Activated naive CD8-positive, alpha-beta T cell treated with anti-CD3 and anti-CD28 coated beads, Interleukin-2, amount 10 ng/mL, durations not matched to agents 7 days and 5 days (primary cell): Measurements from ENCODE around the gene ASZ1. TPM values are rescaled to one million over a fixed set of nuclear protein-coding genes. Genes with fewer than 3 reads are reported as not detected.

Experiments used
- ATAC-seq: fragments of 150-1000 bp; cut with Tn5 transposase; one replicate; pipeline ENCODE4 v1.10.0; 2021; ENCODE audit warnings: low read depth, moderate library complexity
- POLR2A ChIA-PET: fragments of 350-600 bp; sonication (Branson Sonifier 250); formaldehyde crosslinking; loops from one replicate; lab custom pipeline; 2021; ENCODE audit warnings: antibody characterized with exemption; lab: Charles Lee
- DNase-seq: peaks from one replicate; pipeline ENCODE4 v3.0.0; 2021
- H3K27ac Mint-ChIP-seq: one replicate; pipeline ENCODE4 v1.8.0; 2022; ENCODE audit warnings: mild to moderate bottlenecking, mixed read lengths
- H3K27me3 Mint-ChIP-seq: one replicate; pipeline ENCODE4 v1.8.0; 2022; ENCODE audit warnings: mild to moderate bottlenecking, moderate library complexity, mixed read lengths
- H3K36me3 Mint-ChIP-seq: one replicate; pipeline ENCODE4 v1.8.0; 2021; ENCODE audit warnings: mild to moderate bottlenecking, mixed read lengths
- H3K4me1 Mint-ChIP-seq: one replicate; pipeline ENCODE4 v1.8.0; 2021; ENCODE audit warnings: mixed read lengths
- H3K4me3 Mint-ChIP-seq: one replicate; pipeline ENCODE4 v1.8.0; 2022; ENCODE audit warnings: mild to moderate bottlenecking, moderate library complexity, mixed read lengths
- H3K9me3 Mint-ChIP-seq: one replicate; pipeline ENCODE4 v1.8.0; 2021; ENCODE audit warnings: mixed read lengths
- total RNA-seq, 2 experiments: library from RNA; stranded (reverse); gene quantifications; one replicate each; pipeline ENCODE4 v1.2.3, GENCODE V29; 2021

The ASZ1 gene
- total RNA-seq, 2 experiments from 2014 or later = not detected

DNA sequence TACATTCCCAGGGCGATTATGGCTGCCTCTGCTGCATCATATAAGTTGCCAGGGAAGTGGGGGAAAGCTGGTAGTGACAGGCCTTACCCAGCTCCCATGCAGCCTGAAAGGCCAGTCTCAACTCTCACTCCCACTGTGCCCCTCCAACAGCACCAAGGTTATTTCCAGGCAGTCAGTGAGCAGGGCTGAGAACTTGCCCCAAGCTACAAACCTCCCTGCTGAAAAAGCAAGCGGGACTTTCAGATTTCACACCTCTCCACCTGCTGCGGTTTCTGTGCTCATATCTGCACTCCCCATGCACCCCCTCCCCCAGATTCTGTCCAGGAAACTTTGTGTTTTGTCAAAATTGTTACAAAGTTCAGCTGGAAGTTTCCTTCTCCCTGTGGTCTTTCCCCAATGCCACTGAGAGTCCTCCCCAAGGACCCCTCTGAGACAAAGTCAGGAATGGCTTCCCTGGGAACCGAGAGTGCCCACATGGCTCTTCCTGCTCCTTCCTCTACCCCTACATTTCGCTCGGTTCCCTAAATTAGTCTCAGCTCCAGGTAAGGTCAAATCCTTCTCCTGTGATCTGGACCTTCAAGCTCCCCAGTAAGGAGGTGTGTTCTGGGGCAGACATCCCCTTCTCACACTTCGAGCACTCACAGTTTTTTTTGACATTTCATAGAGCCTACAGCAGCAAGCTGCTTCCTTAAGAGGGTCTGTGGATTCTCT, 79.2 kb downstream of the ASZ1 start:
- Mint-ChIP-seq H3K4me3 (no peak overlapping the region), H3K27ac (no peak overlapping the region), H3K9me3 (no peaks in the 10 kb centered on the region), H3K27me3 (no peaks in the 10 kb centered on the region), H3K4me1 (no peaks in the 10 kb centered on the region), H3K36me3 (no peaks in the 10 kb centered on the region)
- DNase-seq (no peak), ATAC-seq (no peak)
- POLR2A ChIA-PET = no interaction called here

DNA sequence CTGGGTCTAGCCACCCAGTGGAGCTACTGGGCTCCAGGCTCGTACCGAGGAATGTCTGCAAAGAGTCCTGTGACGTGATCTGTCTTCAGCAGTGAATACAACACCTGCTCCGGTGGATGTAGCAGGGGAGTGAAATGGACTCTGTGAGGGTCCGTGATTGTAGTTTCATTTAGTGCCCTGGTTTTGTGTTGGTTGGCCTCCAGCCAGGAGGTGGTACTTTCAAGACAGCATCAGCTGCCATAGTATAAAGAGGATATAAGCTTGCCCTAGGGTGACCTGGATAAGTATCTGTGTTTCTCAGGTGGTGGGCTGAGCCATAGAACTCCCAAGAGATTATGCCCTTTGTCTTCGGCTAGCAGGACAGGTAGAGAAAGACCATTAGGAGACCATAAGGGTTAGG, 79.8 kb downstream of the ASZ1 start:
- DNase-seq (no peak), ATAC-seq (no peak)
- Mint-ChIP-seq H3K36me3 (no peaks in the 10 kb centered on the region), H3K27ac (no peak overlapping the region), H3K9me3 (no peaks in the 10 kb centered on the region), H3K27me3 (no peaks in the 10 kb centered on the region), H3K4me1 (no peaks in the 10 kb centered on the region), H3K4me3 (no peak overlapping the region)
- POLR2A ChIA-PET = no interaction called here

DNA sequence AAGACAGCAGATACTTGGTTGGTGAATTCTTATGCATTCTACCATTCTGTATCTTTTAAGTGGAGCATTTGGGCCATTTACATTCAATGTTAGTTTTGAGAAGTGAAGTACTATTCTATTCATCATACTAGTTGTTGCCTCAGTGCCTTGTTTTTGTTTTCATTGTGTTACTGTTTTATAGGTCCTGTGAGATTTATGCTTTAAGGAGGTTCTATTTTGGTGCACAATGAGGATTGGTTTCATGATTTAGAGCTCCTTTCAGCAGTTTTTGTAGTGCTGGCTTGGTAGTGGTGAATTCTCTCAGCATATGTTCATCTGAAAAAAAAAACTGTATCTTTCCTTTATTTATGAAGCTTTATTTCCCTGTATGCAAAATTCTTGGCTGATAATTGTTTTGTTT, 81.1 kb downstream of the ASZ1 start:
- Mint-ChIP-seq H3K27me3 (no peaks in the 10 kb centered on the region), H3K27ac (no peak overlapping the region), H3K36me3 (no peaks in the 10 kb centered on the region), H3K4me1 (no peaks in the 10 kb centered on the region), H3K4me3 (no peak overlapping the region), H3K9me3 (no peaks in the 10 kb centered on the region)
- DNase-seq (no peak), ATAC-seq (no peak)
- POLR2A ChIA-PET = no interaction called here

DNA sequence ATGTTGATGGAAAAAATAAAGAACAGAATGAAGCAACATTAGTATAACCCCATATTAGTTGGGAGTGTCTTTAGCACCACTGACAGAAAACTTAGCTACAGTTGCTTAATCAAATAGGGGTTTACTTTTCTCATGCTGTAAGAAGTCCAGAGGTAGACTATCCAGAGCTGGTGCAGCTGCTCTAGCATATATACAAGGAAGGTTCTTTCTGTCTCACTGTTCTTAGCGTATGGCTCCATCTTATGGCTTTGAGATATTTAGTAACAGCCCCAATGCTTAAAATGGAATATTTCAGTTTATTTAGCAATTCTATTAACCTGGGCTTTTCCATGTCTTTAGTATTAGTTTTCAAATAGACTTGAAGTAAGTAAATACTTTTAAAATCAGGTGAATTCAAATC, 89.3 kb downstream of the ASZ1 start:
- H3K36me3 Mint-ChIP-seq = no peaks in the 10 kb centered on the region
- no peaks in the 10 kb centered on the region for H3K9me3 Mint-ChIP-seq
- ATAC-seq = no peak
- DNase-seq = no peak
- POLR2A ChIA-PET = no interaction called here
- no peaks in the 10 kb centered on the region for H3K27me3 Mint-ChIP-seq
- no peak overlapping the region for H3K4me3 Mint-ChIP-seq
- H3K27ac Mint-ChIP-seq = no peak overlapping the region
- no peaks in the 10 kb centered on the region for H3K4me1 Mint-ChIP-seq

DNA sequence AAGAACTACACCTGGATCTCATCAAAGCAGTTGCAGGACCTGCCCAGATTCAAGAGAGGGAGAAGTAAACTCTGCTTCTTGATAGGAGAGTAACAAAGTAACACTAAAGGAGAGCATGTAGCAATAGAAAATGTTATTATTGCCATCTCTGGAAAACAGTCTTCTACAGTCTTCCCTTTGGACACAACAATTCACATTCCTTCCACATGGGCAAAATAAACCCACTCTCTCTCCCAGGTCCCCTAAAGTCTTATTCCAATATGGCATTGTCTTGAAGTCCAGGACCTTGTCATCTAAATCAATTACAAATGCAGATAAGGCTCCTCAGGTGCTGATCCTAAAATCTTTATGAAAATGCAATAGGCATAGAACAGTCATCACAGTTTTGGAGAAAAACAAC, 94.1 kb downstream of the ASZ1 start:
- Mint-ChIP-seq H3K36me3 (no peaks in the 10 kb centered on the region), H3K9me3 (no peaks in the 10 kb centered on the region), H3K27ac (no peak overlapping the region), H3K27me3 (no peaks in the 10 kb centered on the region), H3K4me3 (no peak overlapping the region), H3K4me1 (no peaks in the 10 kb centered on the region)
- no peak for ATAC-seq
- no peak for DNase-seq
- POLR2A ChIA-PET = no interaction called here

DNA sequence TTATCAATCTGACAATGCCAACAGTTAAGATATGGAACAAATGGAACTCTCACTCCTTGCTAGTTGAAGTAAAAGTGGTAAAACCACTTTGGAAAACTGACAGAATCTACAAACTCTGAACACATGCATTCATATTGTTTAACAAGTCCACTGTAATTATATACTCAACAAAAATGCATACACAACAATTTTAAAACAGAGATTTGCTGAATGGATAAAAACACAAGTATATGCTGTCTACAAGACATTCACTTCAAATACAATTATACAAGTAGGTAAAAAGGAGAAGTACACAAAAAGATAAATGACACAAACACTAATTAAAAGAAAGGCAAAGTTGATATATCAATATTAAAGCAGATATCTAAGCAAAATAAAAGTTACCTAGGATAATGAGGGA, 95.3 kb downstream of the ASZ1 start:
- no peak overlapping the region for H3K27ac Mint-ChIP-seq
- DNase-seq = no peak
- no peaks in the 10 kb centered on the region for H3K4me1 Mint-ChIP-seq
- POLR2A ChIA-PET = no interaction called here
- H3K9me3 Mint-ChIP-seq = no peaks in the 10 kb centered on the region
- H3K36me3 Mint-ChIP-seq = no peaks in the 10 kb centered on the region
- H3K4me3 Mint-ChIP-seq = no peak overlapping the region
- H3K27me3 Mint-ChIP-seq = peaks cover 4% of the 10 kb centered on the region
- ATAC-seq = no peak

DNA sequence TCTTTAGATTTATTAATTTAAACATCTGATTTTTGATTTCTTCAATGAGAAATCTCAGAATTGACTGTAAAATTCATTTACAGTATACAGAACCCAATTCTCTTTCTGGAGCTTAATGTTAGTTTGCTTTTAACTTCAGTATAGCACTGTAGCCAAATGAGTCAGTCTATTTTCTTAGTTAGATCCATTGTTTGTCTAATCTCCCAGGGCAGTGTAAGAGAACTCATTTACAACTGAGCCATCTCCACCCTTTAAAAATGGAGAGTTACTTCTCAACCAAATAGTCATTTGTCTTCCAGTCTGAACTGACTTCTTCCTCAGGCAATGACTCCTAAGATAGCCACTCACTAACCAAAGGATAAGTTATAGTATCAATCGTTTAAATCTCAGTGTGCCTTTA, 101.5 kb downstream of the ASZ1 start:
- H3K36me3 Mint-ChIP-seq = peaks cover 2% of the 10 kb centered on the region
- no peak overlapping the region for H3K27ac Mint-ChIP-seq

DNA sequence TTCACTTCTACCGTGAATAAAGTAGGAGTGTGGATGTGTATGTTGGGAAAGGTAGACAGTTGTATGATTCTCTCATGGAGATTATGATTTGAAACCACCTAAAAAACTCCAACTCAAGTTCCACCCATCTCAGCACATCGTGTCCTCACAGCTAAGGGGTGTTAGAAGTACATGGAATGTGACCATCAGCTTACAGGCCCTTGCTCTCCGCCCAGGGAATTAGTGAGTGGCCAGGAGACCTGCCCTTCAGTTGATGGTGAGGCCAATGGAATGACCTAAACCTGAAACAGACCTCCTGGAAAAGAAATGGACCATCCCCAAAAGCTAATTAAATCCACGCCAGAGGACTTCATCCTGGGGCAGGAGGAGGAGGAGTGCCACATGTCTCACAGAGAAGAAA, 102.3 kb downstream of the ASZ1 start:
- POLR2A ChIA-PET = no interaction called here

More for the DNA sequence above, 101.5 kb downstream of the ASZ1 start:
- no peak overlapping the region for H3K4me3 Mint-ChIP-seq
- ATAC-seq (no peak), DNase-seq (no peak)
- no peaks in the 10 kb centered on the region for H3K4me1 Mint-ChIP-seq
- no peaks in the 10 kb centered on the region for H3K9me3 Mint-ChIP-seq
- peaks cover 50% of the 10 kb centered on the region for H3K27me3 Mint-ChIP-seq
- POLR2A ChIA-PET = no interaction called here

DNA sequence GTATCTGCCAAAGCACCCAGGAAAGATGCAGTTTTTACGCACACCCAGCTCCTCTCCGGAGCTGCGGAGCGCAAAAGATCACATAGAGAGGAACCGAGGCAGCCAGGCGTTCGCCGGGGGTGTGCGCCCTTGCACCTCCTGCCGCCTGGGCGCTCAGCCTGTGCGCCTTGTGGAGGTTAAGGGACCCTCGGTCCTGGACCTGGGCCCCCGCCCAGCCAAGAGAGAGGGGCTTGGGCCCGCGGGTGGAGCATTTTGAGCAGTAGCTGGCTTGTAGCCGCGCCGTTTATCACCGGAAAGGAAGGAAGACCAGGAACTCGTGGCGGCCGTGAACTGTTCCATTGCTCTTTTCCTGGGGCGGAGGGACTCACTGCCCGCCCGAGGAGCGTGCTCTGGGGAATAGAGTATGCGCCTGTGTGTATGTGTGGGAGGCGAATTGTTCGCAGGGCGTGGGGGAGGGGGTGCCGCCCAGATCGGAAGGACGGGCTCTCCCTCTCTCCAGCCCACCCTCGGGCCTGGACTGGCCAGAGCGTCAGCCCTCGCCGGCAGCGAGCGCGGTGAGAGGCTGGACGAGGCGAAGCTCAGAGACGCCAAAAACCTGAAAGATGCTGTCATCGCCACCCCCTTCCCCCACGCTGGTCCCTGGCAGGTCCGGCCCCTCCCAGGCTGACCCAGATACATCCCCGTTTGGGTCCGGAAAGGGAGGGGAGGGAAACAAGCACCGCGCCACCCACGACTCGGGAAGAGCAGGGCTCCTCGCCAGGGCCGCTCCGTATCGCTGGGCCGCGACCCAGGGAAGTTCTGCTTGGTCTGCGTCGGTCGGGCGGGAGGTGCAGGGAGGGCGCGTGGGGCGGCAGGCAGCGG, 103.2 kb downstream of the ASZ1 start:
- H3K4me3 Mint-ChIP-seq = peak overlapping the region; percentile 16
- POLR2A ChIA-PET = no interaction called here
- H3K36me3 Mint-ChIP-seq = peaks cover 2% of the 10 kb centered on the region
- no peaks in the 10 kb centered on the region for H3K9me3 Mint-ChIP-seq
- no peak for ATAC-seq
- H3K27me3 Mint-ChIP-seq = peaks cover 58% of the 10 kb centered on the region
- H3K4me1 Mint-ChIP-seq = no peaks in the 10 kb centered on the region
- H3K27ac Mint-ChIP-seq = no peak overlapping the region
- DNase-seq = no peak

More for the DNA sequence above, 102.3 kb downstream of the ASZ1 start:
- ATAC-seq = no peak
- Mint-ChIP-seq H3K27ac (no peak overlapping the region), H3K4me1 (no peaks in the 10 kb centered on the region), H3K27me3 (peaks cover 58% of the 10 kb centered on the region), H3K4me3 (no peak overlapping the region), H3K36me3 (peaks cover 2% of the 10 kb centered on the region), H3K9me3 (no peaks in the 10 kb centered on the region)
- DNase-seq = no peak

DNA sequence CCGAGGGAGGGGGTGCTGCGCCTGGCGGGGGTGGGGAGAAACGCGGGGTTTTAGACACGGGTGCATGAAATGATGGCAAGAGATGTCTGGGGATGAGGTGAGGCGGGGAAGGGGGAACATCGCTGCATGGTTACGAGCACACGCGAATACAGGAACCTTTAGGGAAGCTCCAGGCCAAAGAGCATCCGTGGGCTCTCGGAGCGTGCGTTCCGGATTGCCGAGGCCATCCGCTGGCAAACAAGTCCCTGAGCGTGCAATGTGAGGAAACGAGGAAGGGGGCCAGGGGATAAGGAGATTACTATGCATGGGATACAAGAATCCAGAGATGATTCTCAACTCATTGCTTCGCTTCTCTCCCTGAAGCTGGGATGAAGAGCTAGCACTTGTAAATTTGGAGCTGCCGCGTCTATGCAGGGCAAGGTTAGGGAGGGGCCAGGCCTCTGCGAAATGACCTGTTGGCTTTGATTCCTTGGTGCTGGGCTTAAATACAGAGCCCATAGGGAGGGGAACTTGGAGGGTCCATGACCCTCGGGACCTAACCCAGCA, 103.9 kb downstream of the ASZ1 start:
- Mint-ChIP-seq H3K9me3 (no peaks in the 10 kb centered on the region), H3K36me3 (peaks cover 2% of the 10 kb centered on the region), H3K4me1 (no peaks in the 10 kb centered on the region), H3K27me3 (peaks cover 63% of the 10 kb centered on the region), H3K27ac (no peak overlapping the region), H3K4me3 (peak overlapping the region; percentile 16)
- ATAC-seq (no peak), DNase-seq (no peak)
- POLR2A ChIA-PET = no interaction called here

DNA sequence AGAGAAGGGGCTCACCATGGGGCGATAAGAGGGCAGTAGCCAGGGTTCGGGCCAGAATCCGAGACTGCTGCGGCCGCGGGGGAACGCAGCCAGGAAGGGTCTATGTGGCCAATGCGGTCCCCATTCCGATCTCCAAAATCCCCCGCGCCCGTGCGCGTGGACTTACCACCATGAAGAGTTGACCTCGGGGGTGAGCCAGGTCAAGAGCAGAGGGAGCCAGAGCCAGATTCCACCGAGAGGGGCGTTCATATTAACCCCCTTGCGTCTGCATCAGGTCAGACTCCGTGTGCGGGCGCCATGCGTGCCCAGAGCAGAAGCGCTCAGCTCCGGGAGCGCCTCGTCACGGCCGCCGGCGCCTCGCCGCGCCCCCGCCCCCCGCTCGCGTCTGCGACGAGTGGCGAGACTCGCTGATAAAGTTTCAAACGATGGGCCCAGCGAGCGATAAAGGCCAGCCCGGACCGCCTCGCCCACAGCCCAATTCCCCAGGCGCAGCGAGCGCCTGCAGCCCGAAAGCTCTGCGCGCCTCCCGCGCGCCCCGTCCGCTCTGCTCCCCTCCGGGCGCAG, 104.5 kb downstream of the ASZ1 start, which contains the start of gene WNT2:
WNT2 (minus strand) TSS at position 318 of the 564 bp plus-strand sequence; CDS start at position 249, 69 bp downstream.
- H3K36me3 Mint-ChIP-seq = peaks cover 2% of the 10 kb centered on the region
- no peaks in the 10 kb centered on the region for H3K9me3 Mint-ChIP-seq
- H3K27me3 Mint-ChIP-seq = peaks cover 63% of the 10 kb centered on the region
- H3K4me1 Mint-ChIP-seq = no peaks in the 10 kb centered on the region
- peak within 1 kb of the TSS; percentile 16 for H3K4me3 Mint-ChIP-seq
- peak within 1 kb of the TSS; percentile 24 for H3K27ac Mint-ChIP-seq
- POLR2A ChIA-PET = no interaction called here
- no peak for DNase-seq
- ATAC-seq = no peak

DNA sequence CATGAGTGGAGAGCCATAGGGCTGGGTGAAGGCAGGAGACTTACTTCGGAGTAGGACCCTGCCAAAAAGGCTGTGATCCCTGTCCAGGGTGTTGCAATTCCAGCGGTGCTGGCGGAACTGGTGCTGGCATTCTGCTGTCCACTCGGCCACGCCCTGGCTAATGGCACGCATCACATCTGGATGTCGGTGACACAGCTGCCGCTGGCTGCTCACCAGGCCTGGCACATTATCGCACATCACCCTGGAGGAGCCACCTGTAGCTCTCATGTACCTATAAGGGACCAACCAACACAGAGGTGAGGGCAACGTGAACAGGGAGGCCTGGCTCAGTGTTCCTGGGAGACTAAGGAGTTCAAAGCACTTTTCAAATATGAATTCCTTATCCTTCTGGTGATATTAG, 106.8 kb downstream of the ASZ1 start:
- Mint-ChIP-seq H3K4me3 (no peak overlapping the region), H3K36me3 (peaks cover 2% of the 10 kb centered on the region), H3K9me3 (no peaks in the 10 kb centered on the region), H3K4me1 (no peaks in the 10 kb centered on the region), H3K27ac (no peak overlapping the region), H3K27me3 (peaks cover 50% of the 10 kb centered on the region)
- POLR2A ChIA-PET = no interaction called here
- ATAC-seq (no peak), DNase-seq (no peak)

DNA sequence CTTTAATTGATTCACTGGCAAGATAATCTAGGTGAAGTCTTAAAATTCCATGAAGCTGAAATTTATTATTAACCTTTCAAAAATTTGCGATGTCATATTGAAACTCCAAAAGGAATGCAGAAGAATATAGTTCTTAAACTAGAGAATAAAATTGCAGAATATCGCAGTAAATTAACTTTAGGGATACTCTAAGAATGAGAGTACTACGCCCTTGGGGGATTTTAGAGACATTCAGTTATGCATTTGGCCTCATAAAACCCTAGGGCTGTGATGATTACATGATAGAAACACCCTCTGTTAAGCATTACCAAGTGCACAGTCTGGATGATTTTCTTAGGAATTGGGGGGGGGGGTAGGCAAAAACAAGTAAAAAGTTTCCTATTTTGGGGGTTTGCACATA, 108.1 kb downstream of the ASZ1 start:
- H3K27me3 Mint-ChIP-seq = peaks cover 42% of the 10 kb centered on the region
- no peak for DNase-seq
- peaks cover 2% of the 10 kb centered on the region for H3K36me3 Mint-ChIP-seq
- H3K9me3 Mint-ChIP-seq = no peaks in the 10 kb centered on the region
- no peak overlapping the region for H3K4me3 Mint-ChIP-seq
- no peaks in the 10 kb centered on the region for H3K4me1 Mint-ChIP-seq
- H3K27ac Mint-ChIP-seq = no peak overlapping the region
- POLR2A ChIA-PET = no interaction called here
- no peak for ATAC-seq
